ENCODE data around the gene AIRE. TPM values are rescaled to one million over a fixed set of nuclear protein-coding genes. Genes with fewer than 3 reads are reported as not detected.

AIRE gene
- total and polyA plus RNA-seq, 4 donors: 0.05 TPM; not detected in 3

GRCh38 chr21:44300262-44300959, 14.7 kb downstream of the AIRE start:
- H3K9me3 ChIP-seq (ENCODE audit: control insufficient read depth in 4 of 4, low read length in 3 of 4): no peaks in the 10 kb centered on the region
- H3K27me3 ChIP-seq (ENCODE audit: control insufficient read depth in 4 of 4, insufficient read depth in 4 of 4, low read length in 3 of 4): no peaks in the 10 kb centered on the region
- TF ChIP-seq RXRA (IDR thresholded peaks at IDR 0.05) (peak in 1 of 2 donors; percentile 11), HNF4A (conservative IDR thresholded peaks at IDR 0.05) (no peak), JUND (IDR thresholded peaks at IDR 0.05) (no peak), ATF3 (IDR thresholded peaks at IDR 0.05) (no peak), MAX (IDR thresholded peaks at IDR 0.05) (no peak)
- peak; percentile 72 for DNase-seq (ENCODE audit: low spot score)
- under 1% methylated on average over 67 of the region's 67 CpGs for WGBS
- peaks cover 14 to 60% (median 49%) of the 10 kb centered on the region in 4 donors for H3K4me1 ChIP-seq (ENCODE audit: control insufficient read depth in 4 of 4, insufficient read depth in 4 of 4, low read length in 3 of 4)
- peak overlapping the region in 1 of 2 donors; percentile 72 for H3K9ac ChIP-seq (ENCODE audit: low read depth in 1 of 2, low read length in 2 of 2)
- peak overlapping the region; percentile 73 to 93 for H3K27ac ChIP-seq (ENCODE audit: low read depth in 1 of 2, low read length in 2 of 2)
- peak overlapping the region; percentile 36 to 89 (median 69) for H3K4me3 ChIP-seq (ENCODE audit: low read depth in 1 of 3, low read length in 3 of 3)
- no peaks in the 10 kb centered on the region for H3K36me3 ChIP-seq (ENCODE audit: control insufficient read depth in 4 of 4, insufficient read depth in 3 of 4, low read depth in 1 of 4, low read length in 3 of 4)

GRCh38 chr21:44301141-44301540, 15.5 kb downstream of the AIRE start:
- no peak for TF ChIP-seq ZBTB33 (IDR thresholded peaks at IDR 0.05)
- no peak for TF ChIP-seq RXRA (IDR thresholded peaks at IDR 0.05)
- no peak for TF ChIP-seq TAF1 (conservative IDR thresholded peaks at IDR 0.05)
- TF ChIP-seq FOXA2 (IDR thresholded peaks at IDR 0.05): no peak
- TF ChIP-seq SP1 (IDR thresholded peaks at IDR 0.05): no peak
- 65% methylated on average over 13 of the region's 13 CpGs for WGBS
- Histone ChIP-seq H3K9ac (ENCODE audit: low read depth in 1 of 2, low read length in 2 of 2) (peak overlapping the region in 1 of 2 donors; percentile 72), H3K4me3 (ENCODE audit: low read depth in 1 of 3, low read length in 3 of 3) (peak overlapping the region in 2 of 3 donors; percentile 69 to 89), H3K36me3 (ENCODE audit: control insufficient read depth in 4 of 4, insufficient read depth in 3 of 4, low read depth in 1 of 4, low read length in 3 of 4) (no peaks in the 10 kb centered on the region), H3K9me3 (ENCODE audit: control insufficient read depth in 4 of 4, low read length in 3 of 4) (no peaks in the 10 kb centered on the region), H3K27me3 (ENCODE audit: control insufficient read depth in 4 of 4, insufficient read depth in 4 of 4, low read length in 3 of 4) (no peaks in the 10 kb centered on the region), H3K27ac (ENCODE audit: low read depth in 1 of 2, low read length in 2 of 2) (peak overlapping the region; percentile 73 to 93), H3K4me1 (ENCODE audit: control insufficient read depth in 4 of 4, insufficient read depth in 4 of 4, low read length in 3 of 4) (peaks cover 17 to 60% (median 49%) of the 10 kb centered on the region in 4 donors)
- no peak for DNase-seq (ENCODE audit: low spot score)

GRCh38 chr21:44301961-44302406, 16.3 kb downstream of the AIRE start:
- TF ChIP-seq CTCF (IDR thresholded peaks at IDR 0.05; ENCODE audit: low read depth, low read length, missing input control): peak; percentile 2
- TF ChIP-seq ATF3 (IDR thresholded peaks at IDR 0.05): no peak
- no peak for TF ChIP-seq SP1 (IDR thresholded peaks at IDR 0.05)
- TF ChIP-seq ZBTB33 (IDR thresholded peaks at IDR 0.05): no peak
- Histone ChIP-seq H3K9ac (ENCODE audit: low read depth in 1 of 2, low read length in 2 of 2) (no peak overlapping the region), H3K4me3 (ENCODE audit: low read depth in 1 of 3, low read length in 3 of 3) (no peak overlapping the region), H3K27me3 (ENCODE audit: control insufficient read depth in 4 of 4, insufficient read depth in 4 of 4, low read length in 3 of 4) (no peaks in the 10 kb centered on the region), H3K36me3 (ENCODE audit: control insufficient read depth in 4 of 4, insufficient read depth in 3 of 4, low read depth in 1 of 4, low read length in 3 of 4) (peaks cover 0 to 2% (median 0%) of the 10 kb centered on the region in 4 donors), H3K27ac (ENCODE audit: low read depth in 1 of 2, low read length in 2 of 2) (no peak overlapping the region), H3K9me3 (ENCODE audit: control insufficient read depth in 4 of 4, low read length in 3 of 4) (no peaks in the 10 kb centered on the region), H3K4me1 (ENCODE audit: control insufficient read depth in 4 of 4, insufficient read depth in 4 of 4, low read length in 3 of 4) (peaks cover 17 to 60% (median 49%) of the 10 kb centered on the region in 4 donors)
- 76% methylated on average over 9 of the region's 9 CpGs for WGBS
- no peak for DNase-seq (ENCODE audit: low spot score)
